Measurements from ENCODE around the gene ANKRD24.

DNA sequence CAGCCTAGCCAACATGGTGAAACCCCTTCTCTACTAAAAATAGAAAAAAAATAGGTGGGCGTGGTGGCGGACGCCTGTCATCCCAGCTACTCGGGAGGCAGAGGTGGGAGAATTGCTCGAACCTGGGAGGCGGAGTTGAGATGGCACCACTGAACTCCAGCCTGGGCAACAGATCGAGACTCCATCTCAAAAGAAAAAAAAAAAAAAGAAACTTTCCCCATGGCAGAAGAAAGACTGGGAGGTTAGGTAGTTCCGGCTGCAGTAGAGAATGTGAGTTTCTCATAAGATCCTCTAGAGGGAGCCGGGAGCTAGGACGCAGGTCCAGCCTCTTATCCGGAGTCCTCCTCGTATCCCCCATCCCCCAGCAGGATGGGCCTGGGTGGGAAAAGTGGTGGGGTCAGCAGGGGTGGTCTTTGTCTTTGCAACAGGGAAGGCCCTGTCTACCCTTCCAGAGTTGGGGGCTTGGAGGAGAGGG, 42.2 kb upstream of the ANKRD24 start:
- TF ChIP-seq, protein P1, sequence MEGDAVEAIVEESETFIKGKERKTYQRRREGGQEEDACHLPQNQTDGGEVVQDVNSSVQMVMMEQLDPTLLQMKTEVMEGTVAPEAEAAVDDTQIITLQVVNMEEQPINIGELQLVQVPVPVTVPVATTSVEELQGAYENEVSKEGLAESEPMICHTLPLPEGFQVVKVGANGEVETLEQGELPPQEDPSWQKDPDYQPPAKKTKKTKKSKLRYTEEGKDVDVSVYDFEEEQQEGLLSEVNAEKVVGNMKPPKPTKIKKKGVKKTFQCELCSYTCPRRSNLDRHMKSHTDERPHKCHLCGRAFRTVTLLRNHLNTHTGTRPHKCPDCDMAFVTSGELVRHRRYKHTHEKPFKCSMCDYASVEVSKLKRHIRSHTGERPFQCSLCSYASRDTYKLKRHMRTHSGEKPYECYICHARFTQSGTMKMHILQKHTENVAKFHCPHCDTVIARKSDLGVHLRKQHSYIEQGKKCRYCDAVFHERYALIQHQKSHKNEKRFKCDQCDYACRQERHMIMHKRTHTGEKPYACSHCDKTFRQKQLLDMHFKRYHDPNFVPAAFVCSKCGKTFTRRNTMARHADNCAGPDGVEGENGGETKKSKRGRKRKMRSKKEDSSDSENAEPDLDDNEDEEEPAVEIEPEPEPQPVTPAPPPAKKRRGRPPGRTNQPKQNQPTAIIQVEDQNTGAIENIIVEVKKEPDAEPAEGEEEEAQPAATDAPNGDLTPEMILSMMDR (IDR thresholded peaks at IDR 0.05): peak; percentile 46 to 72 (median 52)
- no peak for TF ChIP-seq EP300 (IDR thresholded peaks at IDR 0.05)
- no peak for TF ChIP-seq POLR2A (IDR thresholded peaks at IDR 0.05)
